ENCODE data around the gene ASTN2.

- no peak for TF ChIP-seq CTCF (IDR thresholded peaks at IDR 0.05)
- no peak for TF ChIP-seq POLR2A (IDR thresholded peaks at IDR 0.05)
Observed at GRCh38 chr9:116900007-116900367, 514.9 kb downstream of the ASTN2 start.

Measured in thyroid gland (tissue), 4 donors.